GM08714 (cell line): ENCODE results near the gene MLF2.
"Not testable (repeated sequence)": the region's sequence is repeated elsewhere in the genome, so short reads cannot be mapped to it uniquely, and the experiment has no call there.

Experiments used
- H3K4me3 ChIP-seq: fragments of 200-500 bp; sonication (Bioruptor generic); 2 replicates; pipeline ENCODE4 v1.5.1; 2014; ENCODE audit warnings: mild to moderate bottlenecking, low read length, inconsistent platforms
- ZNF274 ChIP-seq: IDR thresholded peaks from 2 replicates; pipeline ENCODE4 v1.6.1; 2012; ENCODE audit warnings: mild to moderate bottlenecking, low read depth, low read length

Gene MLF2

GRCh38 chr12:6742834-6743233 is 10.1 kb downstream of the MLF2 start:
- TF ChIP-seq ZNF274, result no peak
- H3K4me3 ChIP-seq, result no peak overlapping the region

DNA sequence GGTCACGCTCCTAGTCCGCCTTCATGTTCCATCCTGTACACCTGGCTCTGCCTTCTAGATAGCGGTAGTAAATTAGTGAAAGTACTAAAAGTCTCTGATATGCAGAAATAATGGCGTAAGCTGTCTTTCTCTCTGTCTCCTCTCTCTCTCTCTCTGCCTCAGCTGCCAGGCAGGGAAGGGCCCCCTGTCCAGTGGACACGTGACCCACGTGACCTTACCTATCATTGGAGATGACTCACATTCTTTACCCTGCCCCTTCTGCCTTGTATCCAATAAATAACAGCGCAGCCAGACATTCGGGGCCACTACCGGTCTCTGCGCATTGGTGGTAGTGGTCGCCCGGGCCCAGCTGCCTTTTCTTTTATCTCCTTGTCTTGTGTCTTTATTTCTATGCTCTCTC is 10.9 kb downstream of the MLF2 start:
- not testable (repeated sequence) for H3K4me3 ChIP-seq

DNA sequence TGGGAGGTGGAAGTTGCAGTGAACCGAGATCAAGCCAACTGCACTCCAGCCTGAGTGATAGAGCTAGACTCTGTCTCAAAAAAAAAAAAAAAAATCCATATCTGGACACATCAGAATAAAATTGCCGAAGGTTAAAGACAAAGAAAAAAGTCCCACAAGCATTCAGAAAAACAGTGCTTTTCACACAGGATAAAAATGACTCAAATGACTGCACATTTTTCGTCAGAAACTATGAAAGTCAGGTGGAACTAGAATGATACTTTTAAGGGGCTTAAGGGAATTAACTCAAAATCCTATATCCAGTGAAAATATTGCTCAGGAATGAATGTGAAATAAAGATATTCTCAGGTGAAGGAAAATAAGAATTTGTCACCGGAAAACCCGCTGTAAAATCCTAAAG is 16.2 kb downstream of the MLF2 start:
- TF ChIP-seq ZNF274, result no peak
- no peak overlapping the region for H3K4me3 ChIP-seq

DNA sequence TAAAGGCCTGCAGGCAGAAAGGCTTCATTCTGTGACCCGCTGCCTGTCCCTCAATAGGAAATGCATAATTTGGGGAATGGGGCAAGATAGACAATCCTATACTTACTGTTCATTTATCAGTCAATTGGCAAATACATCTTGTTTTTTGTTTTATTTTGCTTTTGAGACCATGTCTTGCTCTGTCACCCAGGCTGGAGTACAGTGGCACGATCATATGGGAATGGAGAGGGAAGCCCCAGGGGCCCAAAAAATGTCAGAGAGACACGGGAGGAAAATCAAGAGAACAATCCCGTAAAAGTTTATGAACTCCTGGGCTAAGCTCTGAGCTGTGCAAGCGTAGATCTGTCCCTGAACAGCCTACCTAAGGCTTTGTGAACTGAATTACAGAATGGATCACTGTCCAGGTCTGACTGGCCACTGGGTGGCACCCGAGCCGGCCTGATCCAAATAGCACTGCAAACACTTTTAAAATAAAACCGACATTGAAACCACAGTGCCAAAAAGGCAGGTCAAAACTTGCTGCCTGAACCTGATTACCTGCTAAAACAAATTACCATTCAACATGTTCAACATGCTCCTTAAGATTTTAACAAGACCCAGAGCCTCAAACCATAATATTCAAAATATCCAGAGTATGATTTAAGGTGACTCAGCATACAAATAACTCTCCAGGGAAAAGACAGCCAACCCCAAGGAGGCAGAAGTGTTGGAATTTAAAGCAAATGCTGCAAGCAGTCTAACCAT is 17.3 kb downstream of the MLF2 start:
- H3K4me3 ChIP-seq, result no peak overlapping the region
- no peak for TF ChIP-seq ZNF274

GRCh38 chr12:6734506-6735387 is 18.2 kb downstream of the MLF2 start:
- no peak overlapping the region for H3K4me3 ChIP-seq
- TF ChIP-seq ZNF274, result no peak

DNA sequence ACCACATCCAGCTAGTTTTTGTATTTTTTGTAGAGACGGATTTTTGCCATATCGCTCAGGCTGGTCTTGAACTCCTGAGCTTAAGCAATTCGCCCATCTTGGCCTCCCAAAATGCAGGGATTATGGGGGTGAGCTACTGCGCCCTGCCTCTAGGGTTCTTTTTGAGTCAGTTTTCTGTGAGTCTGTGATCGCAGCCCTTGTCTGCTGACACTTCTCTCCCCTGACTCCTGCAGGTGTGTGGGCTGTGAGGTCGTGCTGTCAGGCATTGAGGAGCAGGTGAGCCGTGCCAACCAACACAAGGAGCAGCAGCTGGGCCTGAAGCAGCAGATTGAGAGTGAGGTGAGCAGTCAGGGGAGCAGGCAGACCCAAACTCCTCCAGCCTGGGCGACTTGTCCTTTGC is 22.8 kb downstream of the MLF2 start:
- H3K4me3 ChIP-seq, result no peak overlapping the region
- TF ChIP-seq ZNF274, result no peak

DNA sequence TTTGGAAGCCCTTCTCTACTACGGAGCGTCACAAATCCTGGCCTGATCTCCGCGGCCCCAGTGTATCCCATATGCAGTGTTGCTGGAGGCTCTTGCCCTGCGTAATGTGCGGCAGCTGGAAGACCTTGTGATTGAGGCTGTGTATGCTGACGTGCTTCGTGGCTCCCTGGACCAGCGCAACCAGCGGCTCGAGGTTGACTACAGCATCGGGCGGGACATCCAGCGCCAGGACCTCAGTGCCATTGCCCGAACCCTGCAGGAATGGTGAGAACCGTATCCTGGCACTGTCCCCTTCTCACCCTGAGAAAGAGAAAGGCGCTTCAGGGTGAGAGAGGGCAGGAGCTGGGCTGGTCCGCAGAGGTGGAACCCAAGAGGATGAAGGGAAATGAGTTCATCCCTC is 23.8 kb downstream of the MLF2 start:
- no peak for TF ChIP-seq ZNF274
- no peak overlapping the region for H3K4me3 ChIP-seq

GRCh38 chr12:6725350-6725749 is 27.6 kb downstream of the MLF2 start:
- H3K4me3 ChIP-seq, result no peak overlapping the region
- TF ChIP-seq ZNF274, result no peak

DNA sequence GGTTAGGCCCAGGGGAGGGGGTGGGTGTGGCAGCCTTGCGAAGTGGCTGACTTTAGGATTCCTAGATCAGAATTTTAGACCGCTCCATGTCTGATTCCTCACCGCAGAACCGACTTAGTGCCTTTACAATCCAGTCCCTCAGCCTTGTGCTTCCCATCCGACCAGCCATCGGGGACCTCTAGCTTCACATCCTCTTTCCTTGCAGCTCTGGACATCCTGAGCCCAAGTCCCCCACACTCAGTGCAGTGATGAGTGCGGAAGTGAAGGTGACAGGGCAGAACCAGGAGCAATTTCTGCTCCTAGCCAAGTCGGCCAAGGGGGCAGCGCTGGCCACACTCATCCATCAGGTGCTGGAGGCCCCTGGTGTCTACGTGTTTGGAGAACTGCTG is 28.5 kb downstream of the MLF2 start:
- peak overlapping the region; percentile 65 for H3K4me3 ChIP-seq
- no peak for TF ChIP-seq ZNF274

GRCh38 chr12:6723607-6724408 is 29.1 kb downstream of the MLF2 start, which contains the start of gene COPS7A:
COPS7A (plus strand) TSS chr12:6724046; CDS start chr12:6724657, 611 bp downstream.
- no peak for TF ChIP-seq ZNF274
- peak within 1 kb of the TSS; percentile 91 for H3K4me3 ChIP-seq

DNA sequence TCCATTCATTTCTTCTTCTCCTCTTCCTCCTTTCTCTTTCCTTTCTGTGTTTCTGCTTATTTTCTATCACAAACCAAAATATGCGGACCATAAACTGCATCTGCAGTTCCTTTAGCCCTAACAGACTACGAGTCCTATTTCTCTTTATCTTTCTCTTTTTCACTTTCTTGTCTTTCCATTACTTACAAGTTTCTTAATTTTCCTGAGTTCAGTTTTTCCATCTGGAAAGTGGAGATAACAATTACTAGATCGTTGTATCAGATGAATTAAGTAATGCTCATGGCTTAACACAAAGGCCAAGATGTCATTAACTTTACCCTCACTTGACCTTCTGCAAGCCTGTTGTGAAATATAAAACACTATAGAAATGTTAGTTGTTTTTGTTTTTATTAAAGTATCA is 30.1 kb downstream of the MLF2 start:
- no peak overlapping the region for H3K4me3 ChIP-seq
- no peak for TF ChIP-seq ZNF274

DNA sequence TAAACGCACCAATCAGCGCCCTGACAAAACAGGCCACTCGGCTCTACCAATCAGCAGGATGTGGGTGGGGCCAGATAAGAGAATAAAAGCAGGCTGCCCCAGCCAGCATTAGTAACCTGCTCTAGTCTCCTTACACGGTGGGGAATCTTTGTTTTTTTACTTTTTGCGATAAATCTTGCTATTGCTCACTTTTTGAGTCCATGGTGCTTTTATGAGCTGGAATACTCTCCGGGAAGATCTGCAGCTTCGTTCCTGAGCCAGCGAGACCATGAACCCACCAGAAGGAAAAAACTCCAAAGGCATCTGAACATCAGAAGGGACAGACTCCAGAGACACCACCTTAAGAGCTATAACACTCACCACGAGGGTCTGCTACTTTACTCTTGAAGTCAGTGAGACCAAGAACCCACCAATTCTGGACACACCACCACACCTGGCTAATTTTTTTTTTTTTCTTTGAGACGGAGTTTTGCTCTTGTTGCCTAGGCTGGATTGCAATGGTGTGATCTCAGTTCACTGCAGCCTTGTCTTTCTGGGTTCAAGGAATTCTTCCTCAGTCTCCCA is 36.0 kb downstream of the MLF2 start:
- no peak overlapping the region for H3K4me3 ChIP-seq
- TF ChIP-seq ZNF274, result no peak

DNA sequence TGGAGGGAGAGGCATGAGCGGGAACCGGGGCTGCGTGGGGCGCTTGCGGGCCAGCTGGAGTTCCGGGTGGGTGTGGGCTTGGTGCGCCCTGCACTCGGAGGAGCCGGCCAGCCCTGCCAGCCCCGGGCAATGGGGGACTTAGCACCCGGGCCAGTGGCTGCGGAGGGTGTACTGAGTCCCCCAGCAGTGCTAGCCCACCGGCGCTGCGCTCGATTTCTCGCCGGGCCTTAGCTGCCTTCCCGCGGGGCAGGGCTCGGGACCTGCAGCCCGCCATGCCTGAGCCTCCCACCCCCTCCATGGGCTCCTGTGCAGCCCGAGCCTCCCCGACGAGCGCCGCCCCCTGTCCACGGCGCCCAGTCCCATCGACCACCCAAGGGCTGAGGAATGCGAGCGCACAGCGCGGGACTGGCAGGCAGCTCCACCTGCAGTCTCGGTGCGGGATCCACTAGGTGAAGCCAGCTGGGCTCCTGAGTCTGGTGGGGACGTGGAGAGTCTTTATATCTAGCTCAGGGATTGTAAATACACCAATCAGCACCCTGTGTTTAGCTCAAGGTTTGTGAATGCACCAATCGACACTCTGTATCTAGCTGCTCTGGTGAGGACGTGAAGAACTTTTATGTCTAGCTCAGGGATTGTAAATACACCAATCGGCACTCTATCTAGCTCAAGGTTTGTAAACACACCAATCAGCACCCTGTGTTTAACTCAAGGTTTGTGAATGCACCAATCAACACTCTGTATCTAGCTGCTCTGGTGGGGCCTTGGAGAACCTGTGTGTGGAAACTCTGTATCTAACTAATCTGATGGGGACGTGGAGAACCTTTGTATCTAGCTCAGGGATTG is 36.7 kb downstream of the MLF2 start:
- not testable (repeated sequence) for H3K4me3 ChIP-seq
